Astrocyte (in vitro differentiated cells and primary cell): ENCODE measurements around the gene TTLL9.

ENCODE experiments used
- CTCF ChIP-seq: IDR thresholded peaks from 2 replicates; pipeline ENCODE4 v1.5.1; 2011; ENCODE audit warnings: low read depth, mild to moderate bottlenecking, inconsistent platforms, low read length, moderate library complexity; ENCODE audit not compliant: insufficient read depth
- EZH2 ChIP-seq: IDR thresholded peaks from 2 replicates; pipeline ENCODE4 v1.6.1; 2012; ENCODE audit warnings: mild to moderate bottlenecking, low read length, inconsistent platforms; ENCODE audit not compliant: insufficient read depth

GRCh38 chr20:31949877-31950646, 79.6 kb downstream of the TTLL9 start:
- TF ChIP-seq EZH2, result no peak
- TF ChIP-seq CTCF, result no peak
